GM18909 (cell line): Measurements from ENCODE around the gene PLK3.
"Not testable (repeated sequence)": the region's sequence is repeated elsewhere in the genome, so short reads cannot be mapped to it uniquely, and the experiment has no call there.

Experiments
- ATAC-seq: cut with Tn5 transposase; IDR thresholded peaks from one replicate; pipeline ENCODE4 v1.9.1; 2021; ENCODE audit warnings: mild to moderate bottlenecking; ENCODE audit not compliant: unreplicated experiment, poor library complexity

Gene PLK3

GRCh38 chr1:44786841-44787426, 13.2 kb upstream of the PLK3 start:
- ATAC-seq: no peak

GRCh38 chr1:44787506-44787905, 12.7 kb upstream of the PLK3 start:
- no peak for ATAC-seq

- no peak for ATAC-seq
Measured at GRCh38 chr1:44788120-44788860, 11.9 kb upstream of the PLK3 start, which contains the start of gene BEST4. TSS of gene BEST4 (minus strand) at chr1:44788170. CDS start at chr1:44787705, 465 bp downstream.

GRCh38 chr1:44790968-44791801, 9.0 kb upstream of the PLK3 start:
- ATAC-seq: no peak

- no peak for ATAC-seq
Measured at GRCh38 chr1:44792736-44793502, 7.3 kb upstream of the PLK3 start.

GRCh38 chr1:44797886-44798285, 2.3 kb upstream of the PLK3 start:
- not testable (repeated sequence) for ATAC-seq

GRCh38 chr1:44798481-44799365, 1.5 kb upstream of the PLK3 start:
- no peak for ATAC-seq

- no peak for ATAC-seq
Measured at GRCh38 chr1:44801491-44802305, 1.5 kb downstream of the PLK3 start.

- no peak for ATAC-seq
Measured at GRCh38 chr1:44802306-44803061, 2.3 kb downstream of the PLK3 start.

GRCh38 chr1:44803062-44803311, 2.8 kb downstream of the PLK3 start:
- ATAC-seq: no peak

GRCh38 chr1:44803312-44804095, 3.3 kb downstream of the PLK3 start:
- ATAC-seq: no peak

GRCh38 chr1:44805311-44806024, 5.3 kb downstream of the PLK3 start:
- no peak for ATAC-seq

- ATAC-seq: no peak
Measured at GRCh38 chr1:44806025-44806703, 6.0 kb downstream of the PLK3 start.

- no peak for ATAC-seq
Measured at GRCh38 chr1:44806704-44807363, 6.7 kb downstream of the PLK3 start, which contains the start of gene DYNLT4. TSS of gene DYNLT4 (minus strand) at chr1:44807351. CDS start at chr1:44806668, 683 bp downstream.

- ATAC-seq: peak; percentile 40
Measured at GRCh38 chr1:44807364-44808062, 7.3 kb downstream of the PLK3 start.
